Central memory CD8-positive, alpha-beta T cell (primary cell): ENCODE data around the gene COQ8B.
A peak's percentile ranks its signal among the peaks of the same experiment; 100 is the strongest.
"Not testable (repeated sequence)": the region's sequence is repeated elsewhere in the genome, so short reads cannot be mapped to it uniquely, and the experiment has no call there.

Source experiments
- ATAC-seq: fragments of 150-1000 bp; cut with Tn5 transposase; replicated peaks from 2 replicates; pipeline ENCODE4 v1.10.0; 2022; ENCODE audit warnings: mild to moderate bottlenecking, moderate FRiP score, moderate number of reproducible peaks; ENCODE audit not compliant: poor library complexity, severe bottlenecking; ENCODE audit errors: extremely low read depth
- DNase-seq, 2 donors: peaks; one replicate each; pipeline ENCODE4 v3.0.0; 2021; ENCODE audit warnings: low spot score in 2 of 2
- H3K27ac Mint-ChIP-seq: one replicate; pipeline ENCODE4 v1.8.0; 2022; ENCODE audit warnings: low read depth, mild to moderate bottlenecking, moderate library complexity, mixed read lengths
- H3K27me3 Mint-ChIP-seq: one replicate; pipeline ENCODE4 v1.8.0; 2022; ENCODE audit warnings: mixed read lengths
- H3K36me3 Mint-ChIP-seq: one replicate; pipeline ENCODE4 v1.8.0; 2022; ENCODE audit warnings: mild to moderate bottlenecking, moderate library complexity, mixed read lengths; ENCODE audit not compliant: insufficient read depth
- H3K4me1 Mint-ChIP-seq: one replicate; pipeline ENCODE4 v1.8.0; 2022; ENCODE audit warnings: mixed read lengths
- H3K4me3 Mint-ChIP-seq: one replicate; pipeline ENCODE4 v1.8.0; 2022; ENCODE audit warnings: mild to moderate bottlenecking, moderate library complexity, mixed read lengths
- H3K9me3 Mint-ChIP-seq: one replicate; pipeline ENCODE4 v1.8.0; 2022; ENCODE audit warnings: mixed read lengths

COQ8B gene

DNA sequence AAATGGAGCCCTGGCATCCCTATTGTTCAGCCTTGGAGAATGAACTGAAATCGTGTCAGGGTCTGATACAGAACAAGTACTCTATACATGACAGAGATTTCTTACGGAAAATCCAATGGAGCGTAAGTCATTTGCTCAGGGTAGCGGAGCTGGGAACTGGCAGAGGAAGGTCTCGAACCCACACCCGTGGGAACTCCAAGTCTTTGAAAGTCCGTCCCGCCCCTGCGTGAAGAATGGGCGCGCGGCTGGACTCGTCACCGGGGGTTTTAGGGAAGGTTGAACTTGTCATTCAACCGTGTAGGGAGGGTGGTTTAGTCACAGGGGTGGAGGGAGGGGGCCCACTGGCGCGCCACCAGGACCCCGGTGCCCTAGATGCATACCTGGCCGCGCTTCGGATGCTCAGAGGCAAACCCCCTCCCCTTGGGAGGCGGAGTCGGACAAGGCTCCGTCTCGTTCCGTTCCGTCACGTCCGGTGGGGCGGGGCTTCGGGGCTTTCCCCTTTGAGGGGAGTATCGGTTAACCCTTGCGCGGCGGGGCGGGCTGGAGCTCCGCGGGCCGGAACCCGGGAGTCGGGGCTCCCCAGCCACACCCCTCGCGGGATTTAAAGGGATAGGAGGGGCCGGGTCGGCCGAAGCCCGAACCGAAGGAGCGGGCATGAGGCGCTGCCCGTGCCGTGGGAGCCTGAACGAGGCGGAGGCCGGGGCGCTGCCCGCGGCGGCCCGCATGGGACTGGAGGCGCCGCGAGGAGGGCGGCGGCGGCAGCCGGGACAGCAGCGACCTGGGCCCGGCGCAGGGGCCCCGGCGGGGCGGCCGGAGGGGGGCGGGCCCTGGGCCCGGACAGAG lies at the start of gene COQ8B, which contains the start of gene ITPKC:
Gene COQ8B (minus strand): TSS at position 405 of the 843 bp plus-strand sequence. CDS start 2,254 bp downstream, outside the sequence.
Gene ITPKC (plus strand): TSS at position 631 of the 843 bp plus-strand sequence. CDS start 24 bp downstream, at position 655.
- peak; percentile 99 for DNase-seq
- peaks cover 65% of the 10 kb centered on the region for H3K4me1 Mint-ChIP-seq
- H3K27ac Mint-ChIP-seq: peak within 1 kb of the TSS; percentile 95
- H3K36me3 Mint-ChIP-seq: peaks cover 37% of the 10 kb centered on the region
- peak; percentile 74 for ATAC-seq
- H3K4me3 Mint-ChIP-seq: peak within 1 kb of the TSS; percentile 84
- no peaks in the 10 kb centered on the region for H3K27me3 Mint-ChIP-seq
- no peaks in the 10 kb centered on the region for H3K9me3 Mint-ChIP-seq

- DNase-seq, H3K9me3 Mint-ChIP-seq, H3K4me3 Mint-ChIP-seq, H3K27me3 Mint-ChIP-seq, ATAC-seq: not testable (repeated sequence)
- Mint-ChIP-seq H3K27ac (peak overlapping the region; percentile 90), H3K4me1 (peaks cover 53% of the 10 kb centered on the region), H3K36me3 (peaks cover 70% of the 10 kb centered on the region)
These were observed 49.7 kb upstream of the COQ8B start for GRCh38 chr19:40766385-40766784.

GRCh38 chr19:40763963-40764362 lies 47.3 kb upstream of the COQ8B start:
- no peak for ATAC-seq

DNA sequence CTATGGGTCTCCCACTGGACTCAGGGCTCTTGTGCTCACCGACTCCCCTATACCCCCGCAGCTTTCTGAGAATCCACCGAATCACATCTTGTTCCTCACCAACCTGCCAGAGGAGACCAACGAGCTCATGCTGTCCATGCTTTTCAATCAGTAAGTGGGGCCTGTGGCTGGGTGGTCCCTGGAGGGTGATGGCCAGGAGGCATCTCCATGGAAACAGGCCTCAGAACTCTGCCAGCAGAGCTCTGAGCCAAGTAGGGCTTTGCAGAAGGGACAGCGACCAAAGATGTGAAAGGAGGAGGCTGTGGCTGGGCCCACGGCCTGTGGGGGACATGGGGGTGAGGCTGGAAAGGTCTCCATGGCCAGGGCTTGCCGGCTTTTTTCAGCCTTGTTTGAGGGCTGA lies 46.8 kb upstream of the COQ8B start:
- Mint-ChIP-seq H3K27me3 (no peaks in the 10 kb centered on the region), H3K27ac (peak overlapping the region; percentile 90), H3K9me3 (no peaks in the 10 kb centered on the region), H3K36me3 (peaks cover 85% of the 10 kb centered on the region), H3K4me3 (peak overlapping the region; percentile 24), H3K4me1 (peaks cover 50% of the 10 kb centered on the region)
- DNase-seq: no peak
- no peak for ATAC-seq

More at GRCh38 chr19:40763963-40764362, 47.3 kb upstream of the COQ8B start:
- Mint-ChIP-seq H3K9me3 (no peaks in the 10 kb centered on the region), H3K27ac (peak overlapping the region; percentile 90), H3K36me3 (peaks cover 84% of the 10 kb centered on the region), H3K27me3 (no peaks in the 10 kb centered on the region), H3K4me1 (peaks cover 49% of the 10 kb centered on the region), H3K4me3 (peak overlapping the region; percentile 24)
- DNase-seq: no peak

- Mint-ChIP-seq H3K27ac (peak overlapping the region; percentile 90), H3K4me3 (peak overlapping the region; percentile 48), H3K36me3 (peaks cover 89% of the 10 kb centered on the region), H3K27me3 (no peaks in the 10 kb centered on the region), H3K9me3 (no peaks in the 10 kb centered on the region), H3K4me1 (peaks cover 55% of the 10 kb centered on the region)
- ATAC-seq (no peak), DNase-seq (no peak)
These were observed 46.2 kb upstream of the COQ8B start for GRCh38 chr19:40762754-40763470.

- DNase-seq (no peak), ATAC-seq (no peak)
- Mint-ChIP-seq H3K27me3 (no peaks in the 10 kb centered on the region), H3K9me3 (no peaks in the 10 kb centered on the region), H3K36me3 (peaks cover 78% of the 10 kb centered on the region), H3K27ac (peak overlapping the region; percentile 33), H3K4me3 (no peak overlapping the region), H3K4me1 (peaks cover 67% of the 10 kb centered on the region)
These were observed 42.7 kb upstream of the COQ8B start for GRCh38 chr19:40759352-40759751.

DNA sequence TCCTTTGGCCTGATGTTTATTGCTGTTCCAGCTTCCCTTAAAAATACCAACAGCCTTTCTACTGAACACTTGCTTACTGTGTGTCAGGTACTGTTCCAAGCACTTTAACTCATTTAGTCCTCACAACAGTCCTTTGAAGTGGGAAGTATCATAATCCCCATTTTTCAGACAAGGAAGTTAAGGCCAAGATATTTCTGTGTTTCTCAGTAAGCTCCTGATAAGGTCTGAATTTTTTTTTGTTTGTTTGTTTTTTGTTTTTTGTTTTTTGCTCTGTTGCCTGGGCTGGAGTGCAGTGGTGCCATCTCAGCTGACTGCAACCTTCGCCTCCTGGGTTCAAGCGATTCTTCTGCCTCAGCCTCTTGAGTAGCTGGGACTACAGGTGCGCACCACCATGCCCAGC lies 41.8 kb upstream of the COQ8B start:
- Mint-ChIP-seq H3K27ac (no peak overlapping the region), H3K9me3 (no peaks in the 10 kb centered on the region), H3K36me3 (peaks cover 73% of the 10 kb centered on the region), H3K4me3 (no peak overlapping the region), H3K27me3 (no peaks in the 10 kb centered on the region), H3K4me1 (peaks cover 62% of the 10 kb centered on the region)
- no peak for ATAC-seq
- no peak for DNase-seq

DNA sequence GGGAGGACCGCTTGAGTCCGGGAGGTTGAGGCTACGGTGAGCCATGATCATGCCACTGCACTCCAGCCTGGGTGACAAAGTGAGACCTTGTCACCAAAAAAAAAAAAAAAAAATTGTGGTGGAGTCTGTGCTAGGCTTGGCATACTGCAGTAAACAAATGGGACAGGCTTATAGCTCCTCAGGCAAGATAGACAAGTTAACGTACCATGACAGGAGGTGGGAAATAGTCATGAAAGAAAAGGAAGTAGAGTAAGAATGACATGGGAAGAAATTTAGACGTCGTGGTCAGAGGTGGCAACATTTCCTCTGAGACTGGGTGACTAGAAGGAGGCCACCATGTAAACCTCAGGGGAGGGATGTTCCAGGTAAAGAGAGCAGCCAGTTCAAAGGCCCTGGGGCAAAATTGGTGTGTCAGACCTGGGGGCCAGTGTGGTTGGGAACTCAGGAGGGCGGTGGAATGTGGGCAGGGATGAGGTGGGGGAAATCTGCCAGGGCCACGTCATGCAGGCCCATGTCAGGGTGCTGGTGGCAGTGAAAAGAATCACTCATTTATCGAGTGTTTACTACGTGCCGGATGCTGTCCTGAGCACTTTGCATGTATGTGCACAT lies 39.9 kb upstream of the COQ8B start:
- Mint-ChIP-seq H3K4me1 (peaks cover 59% of the 10 kb centered on the region), H3K36me3 (peaks cover 68% of the 10 kb centered on the region), H3K9me3 (no peaks in the 10 kb centered on the region), H3K4me3 (peak overlapping the region; percentile 84), H3K27me3 (no peaks in the 10 kb centered on the region), H3K27ac (peak overlapping the region; percentile 95)
- ATAC-seq (peak; percentile 74), DNase-seq (peak; percentile 23 to 56)

DNA sequence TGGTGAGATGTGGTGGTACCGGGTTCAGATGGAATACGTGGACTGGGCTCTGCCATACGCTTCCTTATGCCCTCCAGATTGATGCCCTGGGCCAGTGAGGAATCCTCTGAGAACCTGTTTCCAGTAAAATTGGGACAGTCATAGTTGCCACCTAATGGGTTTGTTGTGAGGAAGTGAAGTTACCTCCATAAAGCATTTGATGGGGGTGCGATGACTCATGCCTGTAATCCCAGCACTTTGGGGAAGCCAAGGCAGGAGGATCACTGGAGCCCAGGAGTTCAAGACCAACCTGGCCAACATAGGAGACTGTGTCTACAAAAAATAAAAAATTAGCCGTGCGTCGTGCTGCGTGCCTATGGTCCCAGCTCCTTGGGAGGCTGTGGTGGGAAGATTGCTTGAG lies 39.1 kb upstream of the COQ8B start:
- Mint-ChIP-seq H3K4me1 (peaks cover 64% of the 10 kb centered on the region), H3K4me3 (peak overlapping the region; percentile 84), H3K27me3 (no peaks in the 10 kb centered on the region), H3K9me3 (no peaks in the 10 kb centered on the region), H3K27ac (peak overlapping the region; percentile 95), H3K36me3 (peaks cover 69% of the 10 kb centered on the region)
- DNase-seq (no peak), ATAC-seq (no peak)

GRCh38 chr19:40755248-40755624 lies 38.5 kb upstream of the COQ8B start:
- peaks cover 67% of the 10 kb centered on the region for H3K4me1 Mint-ChIP-seq
- DNase-seq: no peak

DNA sequence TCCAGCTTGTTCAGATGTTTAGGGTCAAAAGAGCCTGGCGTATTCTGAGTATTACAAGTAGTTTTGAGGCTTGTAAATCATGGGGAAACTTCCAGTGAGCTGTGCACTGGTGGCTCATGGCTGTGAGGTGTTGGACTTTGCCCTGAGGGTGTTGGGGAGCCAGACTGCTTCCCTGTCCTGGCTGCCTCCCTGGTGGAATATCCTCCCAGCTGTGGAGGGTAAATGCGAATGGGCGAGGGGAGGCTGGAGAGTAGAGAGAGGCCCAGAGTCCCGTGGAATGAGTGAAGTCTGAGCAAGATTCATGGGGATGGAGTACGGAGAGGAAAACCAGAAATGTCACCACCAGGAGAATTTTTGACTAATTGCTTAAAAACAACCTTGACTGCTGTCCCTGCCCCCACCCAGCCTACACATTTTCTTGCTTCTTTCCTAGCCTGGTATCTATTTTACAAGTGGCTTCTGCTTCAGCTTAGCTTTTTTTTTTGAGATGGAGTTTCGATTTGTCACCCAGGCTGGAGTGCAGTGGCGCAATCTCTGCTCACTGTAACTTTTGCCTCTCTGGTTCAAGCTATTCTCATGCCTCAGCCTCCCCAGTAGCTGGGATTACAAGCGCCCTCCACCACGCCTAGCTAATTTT lies 38.0 kb upstream of the COQ8B start:
- no peak for DNase-seq
- H3K27ac Mint-ChIP-seq: peak overlapping the region; percentile 95
- peak overlapping the region; percentile 84 for H3K4me3 Mint-ChIP-seq
- H3K4me1 Mint-ChIP-seq: peaks cover 70% of the 10 kb centered on the region
- ATAC-seq: no peak
- H3K36me3 Mint-ChIP-seq: peaks cover 68% of the 10 kb centered on the region
- H3K27me3 Mint-ChIP-seq: no peaks in the 10 kb centered on the region
- H3K9me3 Mint-ChIP-seq: no peaks in the 10 kb centered on the region

More at GRCh38 chr19:40755248-40755624, 38.5 kb upstream of the COQ8B start:
- Mint-ChIP-seq H3K36me3 (peaks cover 69% of the 10 kb centered on the region), H3K9me3 (no peaks in the 10 kb centered on the region), H3K27ac (peak overlapping the region; percentile 95), H3K4me3 (peak overlapping the region; percentile 84), H3K27me3 (no peaks in the 10 kb centered on the region)
- ATAC-seq: no peak

DNA sequence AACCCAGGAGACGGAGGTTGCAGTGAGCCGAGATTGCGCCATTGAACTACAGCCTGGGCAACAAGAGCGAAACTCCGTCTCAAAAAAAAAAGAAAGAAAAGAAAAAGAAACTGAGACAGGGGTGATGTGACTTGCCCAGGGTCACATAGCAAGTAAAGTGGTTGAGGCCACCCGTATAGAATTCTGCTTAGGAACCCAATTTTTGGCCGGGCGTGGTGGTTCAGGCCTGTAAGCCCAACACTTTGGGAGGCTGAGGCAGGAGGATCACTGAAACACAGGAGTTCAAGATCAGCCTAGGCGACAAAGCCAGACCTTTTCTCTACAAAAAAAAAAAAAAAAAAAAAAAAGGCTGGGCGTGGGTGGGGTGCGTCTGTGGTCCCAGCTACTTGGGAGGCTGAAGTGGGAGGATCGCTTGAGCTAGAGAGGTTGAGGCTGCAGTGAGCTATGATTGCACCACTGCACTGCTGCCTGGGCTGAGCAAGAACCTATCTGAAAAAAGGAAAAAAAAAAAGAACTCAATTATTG lies 35.6 kb upstream of the COQ8B start:
- Mint-ChIP-seq H3K4me3 (peak overlapping the region; percentile 84), H3K36me3 (peaks cover 52% of the 10 kb centered on the region), H3K27me3 (no peaks in the 10 kb centered on the region), H3K9me3 (no peaks in the 10 kb centered on the region), H3K4me1 (peaks cover 64% of the 10 kb centered on the region), H3K27ac (peak overlapping the region; percentile 93)
- DNase-seq (no peak), ATAC-seq (no peak)
